Activated CD4-positive, alpha-beta T cell treated with anti-CD3 and anti-CD28 coated beads, Interleukin-2, Interleukin-4, amounts not matched to agents 100 ng/mL and 50 ng/mL, durations not matched to agents 16 hours and 8 hours (primary cell): ENCODE measurements around the gene RRAD.
A peak's percentile ranks its signal among the peaks of the same experiment; 100 is the strongest.

Experiments used
- DNase-seq: peaks from one replicate; pipeline ENCODE4 v3.0.0-alpha.2; 2020; ENCODE audit warnings: low spot score

Gene RRAD

GRCh38 chr16:66917741-66918140 lies 7.6 kb downstream of the RRAD start:
- no peak for DNase-seq

GRCh38 chr16:66916518-66916917 lies 8.8 kb downstream of the RRAD start:
- no peak for DNase-seq

GRCh38 chr16:66915041-66915440 lies 10.3 kb downstream of the RRAD start:
- no peak for DNase-seq

GRCh38 chr16:66914541-66914940 lies 10.8 kb downstream of the RRAD start:
- no peak for DNase-seq

GRCh38 chr16:66913711-66914110 lies 11.6 kb downstream of the RRAD start:
- no peak for DNase-seq

GRCh38 chr16:66913081-66913480 lies 12.3 kb downstream of the RRAD start:
- DNase-seq, result no peak

GRCh38 chr16:66911801-66912200 lies 13.5 kb downstream of the RRAD start:
- DNase-seq, result no peak

GRCh38 chr16:66911112-66911511 lies 14.2 kb downstream of the RRAD start:
- DNase-seq, result no peak

GRCh38 chr16:66910175-66910940 lies 15.0 kb downstream of the RRAD start:
- DNase-seq, result no peak

GRCh38 chr16:66908762-66909559 lies 16.4 kb downstream of the RRAD start:
- DNase-seq, result no peak

GRCh38 chr16:66908116-66908515 lies 17.2 kb downstream of the RRAD start:
- no peak for DNase-seq

- DNase-seq, result no peak
Observed at GRCh38 chr16:66906916-66907836, 18.2 kb downstream of the RRAD start.

- peak; percentile 17 for DNase-seq
Observed at GRCh38 chr16:66905633-66906539, 19.4 kb downstream of the RRAD start.

GRCh38 chr16:66904846-66905632 lies 20.3 kb downstream of the RRAD start:
- DNase-seq, result no peak

- no peak for DNase-seq
Observed at GRCh38 chr16:66904428-66904845, 20.9 kb downstream of the RRAD start.

- no peak for DNase-seq
Observed at GRCh38 chr16:66903544-66904427, 21.5 kb downstream of the RRAD start.

- no peak for DNase-seq
Observed at GRCh38 chr16:66902648-66903543, 22.4 kb downstream of the RRAD start.

GRCh38 chr16:66901626-66902025 lies 23.7 kb downstream of the RRAD start:
- no peak for DNase-seq
